HG02759 (cell line): ENCODE measurements around the gene SALL1.

ENCODE experiments used
- ATAC-seq: cut with Tn5 transposase; IDR thresholded peaks from one replicate; pipeline ENCODE4 v1.9.1; 2021; ENCODE audit warnings: mild to moderate bottlenecking, moderate library complexity; ENCODE audit not compliant: unreplicated experiment

The SALL1 gene

DNA sequence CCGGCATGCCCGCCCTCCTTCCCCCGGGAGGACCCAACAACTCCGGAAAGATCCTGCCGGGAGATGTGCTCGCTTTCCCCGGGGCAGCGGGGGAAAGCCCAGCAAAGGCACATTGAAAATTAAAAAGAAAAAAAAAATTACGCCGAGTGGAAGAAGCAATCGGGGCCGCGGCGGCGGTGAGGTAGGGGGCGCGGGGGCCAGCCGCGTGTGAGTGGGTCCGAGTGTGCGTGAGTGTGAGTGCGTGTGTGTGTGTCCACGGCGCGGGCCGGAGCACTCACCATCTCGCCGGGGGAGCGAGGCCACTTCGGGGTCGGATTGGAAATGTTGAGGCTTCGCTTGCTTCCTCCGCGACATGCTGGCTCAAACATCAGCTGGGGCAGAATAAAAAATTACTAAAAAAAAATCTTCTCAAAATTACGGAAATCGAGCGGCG lies at the start of gene SALL1:
Gene SALL1 (minus strand): TSS at position 383 of the 433 bp plus-strand sequence. CDS start 29 bp downstream, at position 354.
- no peak for ATAC-seq

DNA sequence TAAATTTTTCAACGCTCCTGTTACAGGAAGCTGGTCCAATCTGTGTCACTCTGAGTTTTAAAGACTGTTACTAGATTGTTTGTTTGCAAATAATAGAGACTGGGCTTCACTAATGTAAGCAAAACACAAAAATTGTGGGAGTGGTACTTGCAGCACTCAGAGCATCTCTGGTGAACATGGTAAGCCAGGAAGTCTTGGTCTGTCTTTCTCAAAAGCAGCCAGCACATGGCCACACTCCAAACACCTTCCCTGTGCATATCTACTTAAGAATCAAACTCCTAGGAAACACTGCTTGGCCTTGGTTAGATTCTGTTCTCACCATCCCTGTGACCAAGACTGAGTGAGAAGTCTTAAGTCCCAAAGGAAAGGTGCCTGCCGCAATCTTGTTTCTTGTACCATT lies 49.7 kb upstream of the SALL1 start:
- no peak for ATAC-seq

DNA sequence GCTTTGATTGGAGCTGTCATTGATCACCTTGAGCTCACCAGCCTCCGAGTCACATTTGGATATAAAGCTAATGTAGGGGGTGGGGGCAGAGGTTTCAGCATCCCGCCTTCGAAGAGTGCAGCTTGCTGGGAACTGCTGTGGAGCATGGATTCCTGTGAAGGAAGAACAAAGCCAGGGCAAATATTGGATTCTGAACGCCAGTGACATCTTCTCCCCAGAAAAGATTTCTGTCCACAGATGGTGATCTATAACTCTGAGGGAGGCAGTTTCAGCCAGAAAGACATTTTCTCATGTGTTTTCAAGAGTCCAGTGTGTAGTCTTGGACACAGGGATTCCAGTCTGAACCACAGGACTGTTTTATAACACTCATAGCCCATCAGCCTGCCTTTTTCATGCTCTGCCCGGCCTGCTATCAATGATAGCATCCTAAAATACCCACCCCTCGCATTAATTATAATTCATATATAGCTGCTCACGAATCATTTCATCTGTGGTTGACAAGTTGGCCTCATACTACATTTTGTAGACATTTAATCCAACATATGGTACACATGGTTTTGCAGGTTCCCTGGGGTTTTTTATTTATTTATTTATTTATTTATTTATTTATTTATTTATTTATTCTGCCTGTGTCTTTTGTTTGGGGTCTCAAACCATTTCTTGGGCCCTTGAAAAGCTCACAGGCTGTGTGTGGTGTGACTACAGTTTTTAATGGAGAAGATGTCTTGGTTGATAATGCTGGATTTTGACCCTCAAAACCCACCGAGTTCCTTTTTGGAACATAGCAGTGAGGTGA lies 47.1 kb upstream of the SALL1 start:
- no peak for ATAC-seq

DNA sequence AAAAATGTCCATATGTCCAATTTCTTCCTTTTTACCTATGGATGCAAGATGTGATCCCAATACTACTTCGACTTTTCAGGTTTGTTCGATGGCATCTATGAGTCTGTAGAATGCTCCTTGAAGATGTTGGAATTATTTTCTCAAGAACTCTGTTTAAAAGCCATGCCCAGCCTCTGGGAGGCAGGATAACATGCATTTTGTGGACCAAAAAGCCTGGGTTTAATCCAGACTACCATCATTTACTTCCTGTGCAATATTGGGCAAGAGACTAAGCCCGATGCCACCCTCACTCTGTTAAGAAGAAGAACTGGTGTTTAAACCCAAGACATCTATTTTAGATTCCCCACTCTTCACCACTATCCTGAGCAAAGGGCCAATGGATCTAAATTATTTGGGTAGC lies 42.8 kb upstream of the SALL1 start:
- no peak for ATAC-seq

DNA sequence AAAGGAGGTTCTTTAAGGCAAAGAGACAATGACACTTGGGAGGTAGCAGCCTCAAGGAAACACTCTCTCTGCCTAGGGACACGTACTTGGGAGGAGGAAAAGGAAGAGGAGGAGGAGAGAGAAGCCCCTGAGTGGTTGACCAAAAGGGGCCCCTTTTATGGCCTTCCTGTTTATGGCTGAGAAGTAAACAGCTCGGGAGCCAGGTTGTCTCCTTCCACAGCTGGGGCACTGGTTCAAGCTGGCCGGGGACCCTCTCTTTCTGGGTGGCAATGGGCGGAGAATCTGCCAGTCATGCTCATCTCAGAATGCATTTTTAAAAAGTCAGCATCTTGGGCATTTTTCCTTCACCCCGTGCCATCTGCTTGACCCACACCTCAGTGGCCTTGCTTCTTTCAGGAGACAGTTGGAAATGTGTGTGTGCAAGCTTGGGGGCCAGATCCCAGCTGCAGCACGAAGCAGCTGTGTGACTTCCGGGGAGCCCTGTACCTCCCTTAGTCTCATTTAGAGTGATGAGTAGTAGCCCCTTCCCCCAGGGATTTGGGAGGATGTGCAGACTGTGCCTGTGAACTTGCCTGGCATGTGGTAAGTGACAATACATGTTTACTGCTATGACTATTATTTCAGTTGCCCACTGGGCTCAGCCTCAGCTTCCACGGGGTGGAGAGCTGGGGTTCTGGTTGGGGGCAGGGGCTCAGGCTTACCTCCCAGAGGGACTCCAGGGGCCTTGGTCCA lies 33.8 kb upstream of the SALL1 start:
- no peak for ATAC-seq

DNA sequence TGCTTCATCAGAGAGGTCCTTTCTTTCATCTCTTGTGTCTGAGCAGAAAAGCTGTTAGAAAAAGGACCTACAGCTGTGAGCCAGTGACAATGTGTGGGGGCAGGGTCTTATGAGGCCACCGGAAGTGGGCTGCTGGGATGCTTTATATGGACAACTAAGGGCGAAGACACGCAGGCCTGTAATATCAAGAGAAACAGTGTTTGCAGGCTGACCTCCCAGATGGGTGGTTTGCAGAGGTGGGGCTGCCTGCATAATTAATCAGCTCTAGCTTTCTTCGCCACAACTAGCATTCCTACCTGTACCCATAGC lies 30.4 kb upstream of the SALL1 start:
- no peak for ATAC-seq

DNA sequence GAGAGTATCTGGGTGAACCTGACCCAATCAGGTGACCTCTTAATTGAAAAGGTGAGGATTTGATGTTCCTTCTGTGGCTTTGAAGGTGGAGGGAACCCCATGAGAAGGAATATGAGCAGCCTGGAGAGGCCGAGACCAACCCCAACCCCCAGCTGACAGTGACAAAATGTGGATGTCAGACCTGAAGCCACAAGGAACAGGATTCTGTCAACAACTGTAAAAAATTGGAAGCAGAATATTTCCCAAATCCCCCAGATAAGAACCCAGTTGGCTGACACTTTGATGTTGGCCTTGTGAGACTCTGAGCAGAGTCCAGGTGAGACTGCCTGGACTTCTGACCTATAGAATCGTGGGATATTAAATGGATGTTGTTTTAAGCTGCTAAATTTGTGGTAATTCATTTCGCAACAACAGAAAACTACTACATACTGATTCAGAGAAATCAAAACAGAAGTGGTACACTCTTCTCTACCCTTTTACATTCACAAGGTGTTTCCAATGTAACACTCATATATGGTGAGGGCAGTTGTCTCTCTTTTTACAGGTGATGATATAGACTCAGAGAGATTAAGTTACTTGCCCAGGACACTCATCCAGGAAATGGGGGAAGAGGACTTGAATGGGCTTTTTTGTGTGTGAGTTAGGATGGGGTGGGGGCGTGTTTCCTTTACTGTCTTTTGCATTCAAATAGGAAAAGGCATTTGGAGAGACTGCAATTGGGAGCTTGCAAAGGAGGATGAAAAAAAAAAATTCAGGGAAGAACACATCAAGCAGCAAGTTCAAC lies 29.8 kb upstream of the SALL1 start:
- no peak for ATAC-seq

DNA sequence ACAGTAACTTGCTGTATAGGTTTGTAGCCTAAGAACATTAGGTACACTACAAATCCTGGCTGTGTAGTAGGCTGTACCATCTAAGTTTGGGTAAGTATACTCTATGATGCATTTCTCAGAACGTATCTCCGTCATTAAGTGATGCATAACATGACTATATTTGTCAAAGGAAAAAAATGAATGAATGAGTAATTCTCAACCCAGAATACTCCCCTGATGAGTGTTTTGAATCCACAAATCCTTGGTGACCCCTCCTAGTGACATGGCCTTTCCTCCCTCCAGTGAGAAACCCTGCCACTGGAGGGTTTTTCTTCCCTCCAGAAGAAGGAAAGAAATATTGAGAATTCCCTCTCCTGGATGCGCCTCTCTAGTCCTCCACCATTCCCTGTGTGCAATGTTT lies 24.0 kb upstream of the SALL1 start:
- ATAC-seq: no peak

DNA sequence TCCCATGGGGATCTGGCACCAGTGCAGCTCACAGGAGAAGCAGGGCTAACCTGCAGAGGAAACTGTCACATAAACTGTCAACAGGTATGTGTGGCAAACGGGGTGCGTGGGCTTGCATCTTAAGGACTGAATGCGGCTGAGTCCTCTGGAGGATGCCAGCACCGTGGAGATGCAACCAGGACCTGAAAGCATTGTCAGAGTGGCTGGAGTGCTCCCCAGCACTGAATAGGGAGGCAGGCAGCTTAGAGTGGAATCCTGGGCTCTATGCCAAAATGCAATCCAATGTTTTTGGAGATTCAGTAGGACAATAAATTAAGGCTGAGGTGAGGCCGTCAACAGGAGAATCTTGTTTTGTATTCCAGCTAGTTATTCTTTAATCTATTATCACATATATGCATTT lies 21.3 kb upstream of the SALL1 start:
- no peak for ATAC-seq

DNA sequence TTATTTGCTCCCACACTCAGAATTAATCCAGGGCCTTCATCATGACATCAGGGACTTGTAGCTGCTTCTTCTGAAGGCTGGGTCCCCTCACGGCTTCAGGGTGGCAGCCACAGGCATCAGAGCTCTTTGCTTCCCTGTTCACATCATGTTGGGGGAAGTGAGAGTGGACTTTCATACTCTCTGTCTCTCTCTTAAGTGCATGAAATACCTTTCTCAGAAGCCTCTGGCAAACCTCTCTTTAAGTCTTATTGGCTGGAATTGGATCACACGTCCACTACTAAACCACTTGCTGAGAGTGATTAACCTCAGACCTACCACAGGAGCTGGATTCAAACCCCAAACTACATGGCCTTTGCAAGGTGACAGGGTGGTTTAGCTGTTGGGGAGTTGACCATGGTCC lies 17.7 kb upstream of the SALL1 start:
- no peak for ATAC-seq

DNA sequence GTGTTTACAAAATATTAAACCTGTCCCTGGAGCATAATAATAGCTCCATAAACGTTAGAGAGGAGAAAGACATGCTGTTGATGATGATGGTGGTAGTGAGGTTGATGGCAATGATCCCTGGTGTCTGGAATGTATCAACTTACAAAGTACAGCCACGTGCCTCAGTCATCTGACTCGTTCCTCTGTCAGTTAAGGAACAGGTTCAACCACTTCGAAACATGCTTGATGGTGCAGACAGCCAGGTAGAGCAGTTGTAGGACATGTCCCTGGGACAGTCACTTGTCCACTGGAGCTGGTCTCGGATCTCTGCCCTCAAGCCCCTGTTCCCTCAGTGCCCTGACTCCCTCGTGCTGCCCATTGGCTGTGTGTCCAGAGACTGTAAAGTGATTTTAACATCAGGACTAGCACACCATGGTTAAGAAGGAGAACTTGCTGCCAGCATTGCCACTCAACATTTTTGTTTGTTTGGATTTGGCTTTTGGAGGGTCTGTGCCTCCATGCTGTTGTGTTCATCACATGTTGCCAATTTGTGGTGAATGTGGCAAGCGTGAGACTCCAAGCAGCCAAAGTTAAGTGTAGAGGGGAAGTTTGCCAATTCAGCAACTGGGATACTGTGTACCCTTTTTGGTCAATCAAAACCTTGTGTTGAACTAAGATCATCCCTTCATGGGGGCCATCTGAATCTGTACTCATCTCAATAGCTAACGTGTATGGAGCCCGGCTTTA lies 16.3 kb upstream of the SALL1 start:
- no peak for ATAC-seq

DNA sequence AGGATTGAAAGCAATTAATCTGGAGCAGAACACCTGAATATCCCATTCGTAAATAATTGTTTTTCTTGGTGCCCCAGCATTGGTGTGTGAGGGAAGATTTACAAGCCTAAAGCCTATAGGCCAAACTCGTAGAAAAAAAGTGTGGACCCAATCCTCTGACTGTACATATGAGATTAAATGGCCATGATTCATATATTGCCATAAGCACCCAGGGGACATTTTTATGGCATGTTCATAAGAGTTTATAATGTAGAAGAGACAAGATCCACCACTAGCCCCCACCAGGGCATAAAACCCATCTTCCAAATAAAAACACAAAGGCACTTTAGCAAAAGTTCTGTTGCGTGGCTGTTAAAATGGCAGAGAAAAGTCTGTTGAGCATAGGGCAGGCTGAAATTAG lies 15.5 kb upstream of the SALL1 start:
- ATAC-seq: no peak

DNA sequence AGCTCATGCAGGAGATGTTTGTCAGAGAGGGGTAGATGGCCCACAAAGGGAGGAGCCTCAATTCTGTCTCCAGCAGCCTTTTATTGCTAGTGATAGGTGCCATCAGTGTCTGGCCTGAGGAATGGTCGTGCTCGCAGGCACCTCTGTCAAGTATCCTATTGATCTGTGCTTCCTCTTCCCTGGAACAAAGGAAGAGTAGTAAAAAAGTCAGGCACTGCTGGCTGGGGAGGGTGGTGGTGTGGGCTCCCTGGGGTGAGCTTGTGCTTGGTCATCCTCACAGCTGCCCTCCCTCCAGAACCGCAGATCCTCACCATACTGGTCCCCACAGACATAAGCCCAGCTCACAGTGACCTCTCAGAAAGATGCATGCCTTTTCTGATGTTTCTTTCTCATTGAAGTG lies 15.0 kb upstream of the SALL1 start:
- ATAC-seq: no peak

DNA sequence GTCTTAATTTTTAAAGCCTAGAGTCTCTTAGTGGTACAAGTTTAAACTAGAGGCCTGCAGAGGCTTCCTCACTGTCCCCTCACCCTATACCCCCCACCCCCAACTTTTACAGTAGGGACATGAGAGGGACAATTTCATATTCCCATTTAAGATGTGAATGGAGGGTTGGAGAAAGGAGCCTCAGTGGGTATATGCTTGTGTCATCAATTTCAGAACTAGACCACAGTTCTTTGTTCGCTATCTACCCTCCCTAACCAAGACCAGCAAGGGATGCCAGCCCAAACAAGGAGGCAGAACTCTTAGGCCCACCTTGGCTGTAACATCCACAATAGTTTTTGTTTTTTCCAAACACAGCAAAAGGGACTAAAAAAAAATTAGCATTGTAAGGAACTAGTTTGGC lies 14.0 kb upstream of the SALL1 start:
- ATAC-seq: no peak

DNA sequence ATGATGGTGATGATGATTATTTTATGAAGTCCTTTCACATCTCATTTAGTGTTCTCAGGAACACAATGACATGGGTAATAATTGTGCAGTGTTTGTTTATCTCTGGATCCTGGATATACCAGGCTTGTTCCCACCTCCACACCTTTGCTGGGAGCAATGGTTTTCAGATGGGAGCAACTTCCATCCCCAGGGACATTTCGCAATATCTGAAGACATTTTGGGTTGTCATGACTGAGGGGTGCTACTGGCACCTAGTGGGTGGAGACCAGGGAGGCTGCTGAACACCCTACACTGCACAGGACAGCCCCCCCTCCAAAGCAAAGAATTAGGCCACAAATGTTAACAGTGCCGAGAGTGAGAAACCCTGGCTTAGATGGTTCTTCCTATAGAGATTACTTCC lies 13.5 kb upstream of the SALL1 start:
- no peak for ATAC-seq

DNA sequence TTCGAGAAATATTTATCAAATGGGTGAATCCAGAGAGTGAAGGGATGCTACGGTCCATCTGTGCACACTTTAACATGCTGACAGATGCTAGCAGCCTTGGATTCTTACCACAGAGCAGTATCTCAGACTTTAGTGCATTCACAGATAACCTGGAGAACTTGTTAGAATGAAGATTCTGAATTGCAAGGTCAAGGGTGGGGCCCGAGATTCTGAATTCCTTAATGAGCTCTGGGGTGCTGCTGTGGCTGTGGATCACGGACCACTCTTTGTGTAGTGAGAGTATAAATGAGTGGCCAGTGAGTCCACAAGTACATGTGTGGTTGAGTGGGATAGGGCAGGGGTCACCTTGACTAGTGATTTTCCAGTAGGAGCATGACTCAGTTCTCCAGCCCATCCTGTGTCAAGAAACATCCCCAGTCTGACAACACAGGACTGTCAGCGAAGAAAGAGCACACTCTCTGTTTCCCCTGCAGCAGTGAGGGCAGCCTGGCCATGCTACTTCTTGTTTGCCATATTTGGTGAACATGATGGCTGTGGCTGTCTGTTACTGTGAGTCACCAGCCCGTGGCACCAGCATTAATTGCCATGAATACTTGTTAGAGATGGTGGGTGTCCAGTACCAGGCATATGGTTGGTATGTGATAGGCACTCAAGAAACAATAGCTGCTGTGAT lies 13.0 kb upstream of the SALL1 start:
- ATAC-seq: no peak

DNA sequence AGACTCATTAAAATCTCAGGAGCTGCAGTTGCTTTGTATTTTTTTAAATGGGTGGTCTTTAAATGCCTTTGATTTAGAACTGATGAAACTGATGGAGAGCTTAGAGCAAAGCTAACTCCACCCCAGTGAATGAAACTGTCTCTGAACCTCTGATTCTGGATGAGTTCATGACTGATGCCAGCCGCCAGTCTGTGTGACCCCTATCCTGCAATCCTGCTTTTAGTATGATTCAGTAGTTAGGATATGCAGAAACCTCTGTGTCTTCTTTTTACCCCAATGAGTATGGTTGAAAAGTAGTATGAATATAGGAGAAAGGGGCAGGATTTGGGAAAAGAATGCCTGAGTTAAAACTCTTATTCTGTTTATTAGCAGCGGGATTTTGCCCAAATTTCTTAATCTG lies 12.3 kb upstream of the SALL1 start:
- ATAC-seq: no peak

DNA sequence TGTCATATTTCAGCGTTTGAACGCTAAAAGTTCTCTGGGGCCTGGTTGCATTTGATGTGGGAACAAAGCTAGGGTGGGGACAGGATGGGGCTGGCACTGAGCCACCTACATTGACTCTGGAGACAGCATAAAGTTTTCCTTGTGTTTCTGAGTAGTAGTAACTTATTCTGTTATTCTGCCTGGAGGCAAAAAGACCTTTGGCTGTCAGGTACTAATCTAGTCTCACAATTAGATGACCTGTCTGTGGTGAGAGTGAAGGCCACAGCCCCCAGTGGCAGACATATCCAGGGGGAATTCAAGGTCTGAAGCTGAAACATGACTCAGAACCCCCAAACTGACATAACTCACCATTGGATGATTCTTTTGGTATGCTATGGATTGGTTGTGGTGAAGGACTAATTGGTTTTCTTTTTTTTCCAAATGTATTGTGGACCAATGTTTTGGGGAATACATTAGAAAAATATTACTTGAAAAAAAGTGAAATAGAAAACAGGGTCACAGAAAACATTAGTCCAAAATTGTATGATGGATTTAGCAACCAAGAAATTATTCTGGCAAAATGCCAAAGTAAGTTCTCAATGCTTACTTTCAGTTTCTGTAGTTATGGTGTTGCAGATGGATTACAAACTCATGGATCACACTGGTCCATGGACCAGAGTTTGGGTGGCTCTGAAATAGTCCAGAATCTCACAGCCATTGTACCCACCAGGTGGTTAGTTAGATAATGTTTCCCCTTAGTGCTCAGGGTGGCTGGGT lies 10.5 kb upstream of the SALL1 start:
- ATAC-seq: no peak

DNA sequence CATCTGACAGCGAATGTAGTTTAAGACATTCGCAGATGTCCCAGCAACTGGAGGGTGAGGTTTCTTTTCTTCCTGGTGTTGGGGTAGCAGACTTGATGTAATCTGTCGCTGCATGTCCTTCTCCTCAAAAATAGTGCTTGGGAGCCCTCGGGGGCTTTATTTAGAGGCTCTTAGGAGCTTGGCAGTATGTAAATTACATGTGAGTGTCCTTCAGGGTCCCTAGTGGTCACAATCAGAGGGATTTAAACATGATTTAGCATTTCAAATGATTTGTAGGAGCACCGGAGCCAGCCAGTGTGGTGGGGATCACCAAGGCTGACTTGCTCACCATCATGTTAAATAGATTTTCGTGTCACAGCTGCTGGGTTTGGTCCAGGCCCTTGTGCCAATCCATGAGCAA lies 8.8 kb upstream of the SALL1 start:
- ATAC-seq: no peak

DNA sequence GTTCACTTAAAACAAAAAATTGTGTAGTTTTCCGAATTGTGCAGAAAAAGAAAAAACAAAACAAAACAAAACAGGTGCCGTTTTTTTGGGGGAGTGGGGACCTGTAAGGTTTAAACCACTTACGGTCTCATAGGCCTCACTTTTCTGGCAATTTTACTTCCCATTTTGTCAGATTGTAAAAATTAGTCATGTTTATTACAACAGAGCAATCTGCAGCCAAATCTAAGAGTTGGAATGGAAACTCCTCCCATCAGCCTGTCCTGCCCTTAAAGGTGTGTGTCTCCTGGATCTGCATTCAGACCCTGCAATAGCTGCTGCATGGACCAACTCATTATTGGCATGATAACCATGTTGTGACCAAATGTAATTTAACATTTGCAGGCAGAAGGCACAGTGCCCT lies 8.2 kb upstream of the SALL1 start:
- no peak for ATAC-seq
